GM04503 (cell line): ENCODE results near the gene NR0B2.
A peak's percentile ranks its signal among the peaks of the same experiment; 100 is the strongest.
"Not testable (repeated sequence)": the region's sequence is repeated elsewhere in the genome, so short reads cannot be mapped to it uniquely, and the experiment has no call there.

ENCODE experiments used
- DNase-seq: peaks from one replicate; pipeline ENCODE4 v3.0.0-alpha.2; 2012; ENCODE audit warnings: low read depth

The NR0B2 gene

GRCh38 chr1:26913754-26914619, at the start of gene NR0B2:
Gene NR0B2 (minus strand): TSS chr1:26913975. CDS start chr1:26913940, 35 bp downstream.
- no peak for DNase-seq

- DNase-seq: peak; percentile 83
These were observed 48.1 kb upstream of the NR0B2 start for GRCh38 chr1:26961826-26962225.

- DNase-seq: no peak
These were observed 46.8 kb upstream of the NR0B2 start for GRCh38 chr1:26960625-26960966.

- DNase-seq: no peak
These were observed 46.2 kb upstream of the NR0B2 start, which contains the start of gene KDF1 for GRCh38 chr1:26959722-26960624. Gene KDF1 (minus strand): TSS chr1:26960468. CDS start chr1:26952380, 8,088 bp downstream.

GRCh38 chr1:26959270-26959669, 45.5 kb upstream of the NR0B2 start:
- no peak for DNase-seq

- DNase-seq: no peak
These were observed 43.5 kb upstream of the NR0B2 start for GRCh38 chr1:26957306-26957705.

- no peak for DNase-seq
These were observed 42.5 kb upstream of the NR0B2 start for GRCh38 chr1:26956321-26956720.

- no peak for DNase-seq
These were observed 39.6 kb upstream of the NR0B2 start for GRCh38 chr1:26953374-26953773.

GRCh38 chr1:26951821-26952497, 38.2 kb upstream of the NR0B2 start:
- no peak for DNase-seq

- no peak for DNase-seq
These were observed 37.4 kb upstream of the NR0B2 start for GRCh38 chr1:26951216-26951615.

- DNase-seq: no peak
These were observed 36.8 kb upstream of the NR0B2 start for GRCh38 chr1:26950602-26951001.

GRCh38 chr1:26949926-26950319, 36.1 kb upstream of the NR0B2 start:
- DNase-seq: no peak

GRCh38 chr1:26949266-26949925, 35.6 kb upstream of the NR0B2 start:
- no peak for DNase-seq

- DNase-seq: not testable (repeated sequence)
These were observed 34.9 kb upstream of the NR0B2 start for GRCh38 chr1:26948725-26949057.

GRCh38 chr1:26946270-26946669, 32.5 kb upstream of the NR0B2 start:
- DNase-seq: no peak

- DNase-seq: no peak
These were observed 32.0 kb upstream of the NR0B2 start for GRCh38 chr1:26945728-26946127.

- no peak for DNase-seq
These were observed 31.4 kb upstream of the NR0B2 start for GRCh38 chr1:26945138-26945537.

- DNase-seq: no peak
These were observed 28.9 kb upstream of the NR0B2 start for GRCh38 chr1:26942656-26943055.

GRCh38 chr1:26941311-26941710, 27.5 kb upstream of the NR0B2 start:
- DNase-seq: no peak

- DNase-seq: no peak
These were observed 24.9 kb upstream of the NR0B2 start for GRCh38 chr1:26938659-26939025.

- no peak for DNase-seq
These were observed 24.4 kb upstream of the NR0B2 start for GRCh38 chr1:26938004-26938658.
